Stimulated activated CD8-positive, alpha-beta memory T cell treated with anti-CD3 and anti-CD28 coated beads, Interleukin-7, amount 100 ng/mL, for 48 hours (primary cell): ENCODE results near the gene MAGI1.
A peak's percentile ranks its signal among the peaks of the same experiment; 100 is the strongest.

Source experiments
- DNase-seq, 2 donors: peaks; one replicate each; pipeline ENCODE4 v3.0.0-alpha.2; 2020; ENCODE audit warnings: low read depth in 1 of 2; ENCODE audit errors: extremely low read depth in 1 of 2

Gene MAGI1

DNA sequence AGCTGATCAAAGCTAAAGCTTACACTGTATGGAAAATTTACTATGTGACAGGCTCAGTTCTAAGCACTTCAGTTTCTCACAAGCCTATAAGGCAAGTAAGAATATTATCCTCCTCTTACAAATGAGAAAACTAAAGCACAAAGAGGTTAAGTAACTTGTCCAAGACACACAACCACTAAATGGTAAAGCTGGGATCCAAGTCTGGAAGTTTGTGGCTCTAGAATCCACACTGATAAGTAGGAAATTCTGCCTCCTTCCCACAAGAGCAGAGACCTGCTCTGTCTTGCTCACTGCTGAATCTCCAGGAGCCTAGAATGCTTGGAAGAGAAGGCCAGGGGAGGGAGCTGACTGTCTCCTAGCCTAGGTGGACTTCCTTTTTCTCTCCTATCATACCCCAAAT, 60.6 kb downstream of the MAGI1 start:
- DNase-seq = no peak

GRCh38 chr3:65975032-65975431, 63.7 kb downstream of the MAGI1 start:
- DNase-seq = no peak

- DNase-seq = no peak
These were observed 64.2 kb downstream of the MAGI1 start for GRCh38 chr3:65974509-65974908.

- no peak for DNase-seq
These were observed 66.0 kb downstream of the MAGI1 start for GRCh38 chr3:65972765-65973164.

- DNase-seq = no peak
These were observed 67.1 kb downstream of the MAGI1 start for GRCh38 chr3:65971293-65972252.

DNA sequence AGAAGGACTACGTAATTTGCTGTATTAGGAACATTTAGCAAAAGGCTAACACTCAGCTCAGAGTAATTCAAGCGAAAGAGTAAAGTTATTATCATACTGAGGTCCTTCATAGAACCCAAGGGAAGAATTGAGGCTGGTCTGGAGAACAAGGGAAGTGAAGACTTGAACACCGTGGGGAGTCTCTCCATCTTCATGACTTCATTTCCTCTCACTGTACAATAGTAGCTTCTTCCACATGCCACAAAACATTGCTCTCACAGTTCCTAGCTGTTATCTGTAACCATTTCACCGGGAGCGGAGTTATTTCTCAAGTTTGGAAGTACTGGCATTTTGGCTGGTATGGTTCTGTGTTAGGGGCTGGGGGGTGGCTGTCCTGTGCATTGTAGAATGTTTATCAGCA, 69.7 kb downstream of the MAGI1 start:
- no peak for DNase-seq

GRCh38 chr3:65967451-65967850, 71.3 kb downstream of the MAGI1 start:
- DNase-seq = no peak

DNA sequence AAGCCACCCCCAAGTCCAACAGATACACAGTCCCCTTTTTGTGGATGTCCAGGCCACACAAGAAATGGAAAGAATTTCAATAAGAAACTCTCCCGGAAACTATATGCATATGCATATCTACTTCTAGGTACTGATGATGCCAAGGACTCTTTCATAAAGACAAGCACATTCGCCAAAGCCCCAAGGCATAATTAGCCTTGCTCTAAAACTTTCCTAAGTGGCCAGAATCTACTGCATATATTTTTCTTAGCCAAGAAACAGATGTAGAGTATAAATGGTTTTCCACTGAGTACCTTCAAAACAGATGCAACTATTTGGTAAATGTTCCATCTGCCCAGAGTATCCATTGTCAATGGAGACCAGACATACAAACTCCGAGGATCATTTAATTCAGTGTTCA, 73.9 kb downstream of the MAGI1 start:
- DNase-seq = no peak

GRCh38 chr3:65963787-65964677, 74.7 kb downstream of the MAGI1 start:
- peak; percentile 24 to 55 for DNase-seq

GRCh38 chr3:65961733-65962132, 77.0 kb downstream of the MAGI1 start:
- DNase-seq = no peak

DNA sequence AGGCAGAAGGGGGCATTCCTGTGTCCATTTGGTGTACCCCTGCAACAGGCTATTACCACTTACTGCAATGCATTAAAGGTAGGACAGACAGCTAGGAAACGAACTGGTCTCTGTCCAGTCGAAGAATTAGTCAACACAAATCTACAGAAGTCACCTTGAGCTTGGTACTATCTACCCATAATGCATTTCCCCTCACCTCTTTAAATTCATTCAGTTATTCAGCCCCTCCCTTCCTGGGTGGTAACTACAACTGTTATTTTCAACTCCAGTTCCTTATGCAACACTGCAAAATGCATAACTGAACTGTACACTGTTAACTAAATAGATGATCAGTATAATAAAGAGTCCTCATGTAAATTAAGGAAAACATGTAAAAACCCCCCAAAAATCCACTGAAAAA, 77.6 kb downstream of the MAGI1 start:
- DNase-seq = no peak

- DNase-seq = no peak
These were observed 78.6 kb downstream of the MAGI1 start for GRCh38 chr3:65960087-65960486.

DNA sequence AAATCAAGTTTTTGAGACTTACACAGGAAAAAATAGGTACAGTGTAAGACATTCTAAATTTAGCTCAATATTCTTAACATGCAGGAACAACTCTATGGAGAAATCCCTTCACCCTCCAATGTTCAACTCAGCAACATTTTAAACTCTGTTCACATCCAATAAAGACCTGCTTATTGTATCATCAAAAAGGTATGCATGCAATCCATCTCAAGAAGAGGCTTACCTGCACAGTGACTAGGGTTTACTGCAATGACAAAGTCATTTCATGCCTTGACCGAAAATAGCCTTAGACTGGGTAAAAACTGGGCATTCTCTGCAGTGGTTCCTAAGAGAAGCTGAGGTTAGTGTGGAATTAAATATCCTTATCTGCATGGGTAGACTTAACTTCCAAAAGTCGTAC, 80.5 kb downstream of the MAGI1 start:
- no peak for DNase-seq

- DNase-seq = no peak
These were observed 82.8 kb downstream of the MAGI1 start for GRCh38 chr3:65955792-65956477.

DNA sequence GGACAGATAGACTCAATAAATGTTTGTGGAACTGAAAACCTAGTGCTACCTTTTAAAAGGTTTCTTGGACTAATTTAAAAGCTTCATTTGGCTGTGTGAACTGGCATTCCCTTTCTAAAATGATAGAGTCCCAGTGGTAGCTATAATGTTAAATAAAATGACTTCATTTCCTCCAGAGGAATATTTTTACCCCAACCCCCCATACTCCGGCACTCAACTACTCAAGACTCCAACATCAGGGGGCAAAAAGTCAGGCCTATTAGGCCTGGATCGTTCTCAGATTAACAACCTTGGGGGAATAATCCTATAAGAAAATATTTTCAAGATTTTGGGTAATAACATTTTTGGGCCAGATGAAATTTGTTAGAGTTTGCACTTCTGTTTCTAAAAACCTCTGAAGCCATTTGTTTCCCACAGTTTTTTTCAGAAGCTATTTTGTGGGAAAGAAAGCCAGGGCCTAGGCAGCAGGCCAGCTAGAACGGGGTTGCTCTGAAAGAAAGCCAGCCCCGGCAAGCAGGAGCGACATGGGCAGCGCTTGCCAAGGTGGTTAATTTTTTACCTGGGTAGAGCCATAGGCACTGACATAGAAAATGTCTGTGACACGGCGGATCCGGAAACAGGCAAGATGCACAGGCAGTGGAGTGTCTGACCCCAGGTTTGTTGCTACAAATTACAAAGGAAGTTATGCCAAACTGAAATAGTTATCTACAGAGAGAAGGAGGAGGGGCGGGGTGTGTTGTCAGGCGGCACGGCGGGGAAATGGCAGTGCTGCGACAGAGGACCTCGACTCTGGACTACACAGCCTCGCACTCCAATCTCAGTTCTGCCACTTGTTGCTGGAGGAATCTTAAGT, 84.6 kb downstream of the MAGI1 start:
- no peak for DNase-seq

DNA sequence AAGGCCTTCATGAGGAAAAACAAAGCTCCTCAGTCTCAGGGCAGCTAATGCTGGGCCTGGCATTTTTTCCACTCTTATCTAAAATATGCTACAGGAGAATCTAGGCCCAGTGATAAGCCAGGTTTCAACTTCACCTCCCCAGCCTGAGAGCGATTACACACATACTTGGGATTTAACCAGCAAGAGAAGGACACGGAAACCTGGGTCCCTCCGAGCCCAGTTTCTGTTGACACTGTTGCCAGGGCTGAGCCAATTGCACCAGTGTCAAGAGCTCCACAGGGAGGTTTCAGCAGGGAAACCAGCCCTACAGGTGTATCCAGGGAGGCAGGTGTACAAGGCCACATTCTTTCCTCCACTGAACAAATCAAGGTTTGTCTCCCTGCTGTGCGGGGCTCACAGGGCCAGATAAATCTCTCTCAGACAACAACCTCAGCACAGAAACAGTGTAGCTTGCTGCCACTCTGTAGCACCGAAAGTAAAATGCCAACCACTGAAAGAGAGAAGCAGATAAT, 85.4 kb downstream of the MAGI1 start:
- no peak for DNase-seq

DNA sequence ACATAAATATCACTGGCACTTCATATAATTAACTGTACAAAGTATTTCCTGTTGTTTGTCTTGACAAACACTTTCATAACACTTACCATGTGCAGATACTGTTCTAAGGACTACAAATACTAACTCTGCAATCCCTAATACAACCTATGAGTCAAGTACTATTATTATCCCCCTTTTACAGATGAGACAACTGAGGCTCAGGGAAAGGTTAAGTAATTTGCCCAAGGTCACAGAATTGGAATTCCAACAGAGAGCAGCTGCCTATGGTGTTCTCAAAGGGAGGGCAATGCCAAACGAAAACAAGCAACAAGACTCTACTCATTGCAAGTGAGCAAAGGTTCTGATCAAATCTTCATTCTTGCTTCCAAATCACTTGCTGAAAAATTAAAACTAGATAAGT, 85.9 kb downstream of the MAGI1 start:
- DNase-seq = no peak

GRCh38 chr3:65951836-65952505, 86.7 kb downstream of the MAGI1 start:
- no peak for DNase-seq
